Measurements from ENCODE around the gene HDAC9.

GRCh38 chr7:18694484-18694883 lies 198.9 kb downstream of the HDAC9 start:
- TF ChIP-seq CTCF (IDR thresholded peaks at IDR 0.05) (no peak), POLR2A (IDR thresholded peaks at IDR 0.05) (no peak)
